Endothelial cell of umbilical vein (primary cell): Measurements from ENCODE around the gene CPPED1.

Experiments used
- EZH2 ChIP-seq: IDR thresholded peaks from 2 replicates; pipeline ENCODE4 v1.6.1; 2012; ENCODE audit warnings: borderline replicate concordance, low read depth, mild to moderate bottlenecking, moderate library complexity, low read length, inconsistent platforms; ENCODE audit not compliant: severe bottlenecking
- FOS ChIP-seq: IDR thresholded peaks from 2 replicates; pipeline ENCODE4 v1.6.1; 2011; ENCODE audit warnings: mild to moderate bottlenecking, low read length, moderate library complexity, borderline replicate concordance; ENCODE audit not compliant: insufficient read depth
- GATA2 ChIP-seq: IDR thresholded peaks from 2 replicates; pipeline ENCODE4 v1.7.0; 2011; ENCODE audit warnings: low read depth, mild to moderate bottlenecking, moderate library complexity, mixed read lengths, low read length; ENCODE audit not compliant: insufficient read length, insufficient read depth
- JUN ChIP-seq: IDR thresholded peaks from 2 replicates; pipeline ENCODE4 v1.6.1; 2011; ENCODE audit warnings: borderline replicate concordance, low read depth; ENCODE audit not compliant: insufficient read length, insufficient read depth
- MYC ChIP-seq: IDR thresholded peaks from one replicate; pipeline ENCODE4 v1.6.1; 2011; ENCODE audit warnings: mild to moderate bottlenecking, low read depth, low read length
- POLR2A ChIP-seq: IDR thresholded peaks from 2 replicates; pipeline ENCODE4 v1.6.1; 2012; ENCODE audit warnings: low read depth, mild to moderate bottlenecking, control low read depth, low read length
- POLR2AphosphoS5 ChIP-seq: IDR thresholded peaks from 2 replicates; pipeline ENCODE4 v1.6.1; 2012; ENCODE audit warnings: low read depth, mild to moderate bottlenecking, control low read depth, low read length, moderate library complexity; ENCODE audit not compliant: insufficient read depth
- TF ChIP-seq, protein P1 (sequence below), 2 donors: IDR thresholded peaks; 1 replicate in 1 of 2; 2 replicates in 1 of 2; pipeline ENCODE4 v1.5.1; 2011; ENCODE audit warnings: low read length in 2 of 2, mild to moderate bottlenecking in 2 of 2, moderate library complexity in 2 of 2, control low read depth in 1 of 2, inconsistent platforms in 1 of 2, low read depth in 1 of 2; ENCODE audit not compliant: insufficient read depth in 1 of 2; ENCODE audit errors: extremely low read depth in 1 of 2
- TF ChIP-seq, protein P2 (sequence below): IDR thresholded peaks from 2 replicates; pipeline ENCODE4 v1.6.1; 2011; ENCODE audit not compliant: insufficient read depth, insufficient read length

DNA sequence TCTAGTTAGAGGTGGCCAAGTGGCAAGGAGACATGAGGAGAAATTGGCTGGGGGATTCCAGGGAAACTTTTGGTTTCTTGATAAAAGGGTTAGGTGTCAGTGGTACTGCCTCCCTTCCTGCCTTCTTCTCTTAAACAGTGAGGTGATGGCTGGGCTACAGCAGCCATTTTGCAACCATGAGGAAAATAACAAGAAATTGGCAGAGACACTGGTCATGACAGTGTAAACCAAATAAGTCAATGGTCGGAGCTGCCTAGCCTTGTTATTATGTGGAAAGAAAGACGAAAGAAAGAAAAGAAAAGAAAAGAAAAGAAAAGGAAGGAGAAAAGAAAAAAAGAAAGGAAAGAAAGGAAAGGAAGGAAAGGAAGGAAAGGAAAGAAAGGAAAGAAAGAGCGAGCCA, 63.9 kb downstream of the CPPED1 start:
- TF ChIP-seq, protein P1, sequence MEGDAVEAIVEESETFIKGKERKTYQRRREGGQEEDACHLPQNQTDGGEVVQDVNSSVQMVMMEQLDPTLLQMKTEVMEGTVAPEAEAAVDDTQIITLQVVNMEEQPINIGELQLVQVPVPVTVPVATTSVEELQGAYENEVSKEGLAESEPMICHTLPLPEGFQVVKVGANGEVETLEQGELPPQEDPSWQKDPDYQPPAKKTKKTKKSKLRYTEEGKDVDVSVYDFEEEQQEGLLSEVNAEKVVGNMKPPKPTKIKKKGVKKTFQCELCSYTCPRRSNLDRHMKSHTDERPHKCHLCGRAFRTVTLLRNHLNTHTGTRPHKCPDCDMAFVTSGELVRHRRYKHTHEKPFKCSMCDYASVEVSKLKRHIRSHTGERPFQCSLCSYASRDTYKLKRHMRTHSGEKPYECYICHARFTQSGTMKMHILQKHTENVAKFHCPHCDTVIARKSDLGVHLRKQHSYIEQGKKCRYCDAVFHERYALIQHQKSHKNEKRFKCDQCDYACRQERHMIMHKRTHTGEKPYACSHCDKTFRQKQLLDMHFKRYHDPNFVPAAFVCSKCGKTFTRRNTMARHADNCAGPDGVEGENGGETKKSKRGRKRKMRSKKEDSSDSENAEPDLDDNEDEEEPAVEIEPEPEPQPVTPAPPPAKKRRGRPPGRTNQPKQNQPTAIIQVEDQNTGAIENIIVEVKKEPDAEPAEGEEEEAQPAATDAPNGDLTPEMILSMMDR (IDR thresholded peaks at IDR 0.05; ENCODE audit: extremely low read depth in 1 of 2, insufficient read depth in 1 of 2, low read depth in 1 of 2, low read length in 2 of 2) = no peak
- TF ChIP-seq EZH2 (no peak), POLR2A (no peak), POLR2AphosphoS5 (no peak), MYC (no peak), FOS (no peak), JUN (no peak), GATA2 (no peak)
- TF ChIP-seq, protein P2, sequence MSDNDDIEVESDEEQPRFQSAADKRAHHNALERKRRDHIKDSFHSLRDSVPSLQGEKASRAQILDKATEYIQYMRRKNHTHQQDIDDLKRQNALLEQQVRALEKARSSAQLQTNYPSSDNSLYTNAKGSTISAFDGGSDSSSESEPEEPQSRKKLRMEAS = no peak
